Kidney epithelial cell (primary cell): ENCODE data around the gene SGSM2. TPM values are rescaled to one million over a fixed set of nuclear protein-coding genes. Genes with fewer than 3 reads are reported as not detected.

ENCODE experiments used
- DNase-seq: peaks from one replicate; pipeline ENCODE4 v3.0.0-alpha.2; 2010; ENCODE audit warnings: low read depth
- H3K27me3 ChIP-seq: 2 replicates; pipeline ENCODE4 v1.6.0; 2011; ENCODE audit warnings: low read length; ENCODE audit not compliant: control insufficient read depth, insufficient read depth
- H3K36me3 ChIP-seq: 2 replicates; pipeline ENCODE4 v1.5.1; 2011; ENCODE audit warnings: low read length; ENCODE audit not compliant: control insufficient read depth, insufficient read depth
- H3K4me3 ChIP-seq: 2 replicates; pipeline ENCODE4 v1.5.1; 2011; ENCODE audit warnings: low read depth, mild to moderate bottlenecking, control low read depth, low read length
- CTCF ChIP-seq: IDR thresholded peaks from 2 replicates; pipeline ENCODE4 v1.5.1; 2011; ENCODE audit warnings: mild to moderate bottlenecking, moderate library complexity, low read length, control low read depth, inconsistent platforms; ENCODE audit not compliant: insufficient read depth, poor library complexity, severe bottlenecking
- total RNA-seq: library from RNA; depleted of rRNA; stranded (reverse); fragments of >200 nt; gene quantifications from 2 replicates; pipeline ENCODE4 v1.2.3, GENCODE V29; 2015

Gene SGSM2
- total RNA-seq, 1 donor from 2014 or later: 24.7 TPM

GRCh38 chr17:2299136-2299535 is 38.2 kb upstream of the SGSM2 start:
- H3K27me3 ChIP-seq: no peaks in the 10 kb centered on the region
- no peaks in the 10 kb centered on the region for H3K36me3 ChIP-seq
- no peak overlapping the region for H3K4me3 ChIP-seq
- DNase-seq: no peak
- TF ChIP-seq CTCF: no peak

DNA sequence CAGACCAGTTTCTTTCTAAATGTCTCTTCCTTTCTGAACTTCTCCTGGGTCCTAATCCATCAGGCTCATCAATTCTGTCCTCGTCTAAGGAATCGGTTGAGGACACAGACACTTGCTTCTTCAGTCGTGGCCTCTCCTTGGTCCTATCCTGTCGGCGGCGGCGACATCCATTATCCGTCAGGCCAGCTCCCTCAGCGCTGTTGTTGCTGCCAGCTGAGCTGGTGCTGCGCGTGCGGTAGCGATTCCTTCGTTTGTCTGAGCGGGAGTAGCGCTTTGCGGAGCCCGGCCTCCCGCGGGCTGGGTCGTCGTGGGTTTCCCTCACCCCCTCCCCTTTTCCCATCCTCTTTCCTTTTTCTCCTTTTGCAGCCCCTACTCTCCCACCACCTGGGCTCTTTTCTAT is 37.5 kb upstream of the SGSM2 start:
- no peak for TF ChIP-seq CTCF
- H3K36me3 ChIP-seq: no peaks in the 10 kb centered on the region
- no peak for DNase-seq
- no peak overlapping the region for H3K4me3 ChIP-seq
- H3K27me3 ChIP-seq: no peaks in the 10 kb centered on the region

GRCh38 chr17:2302778-2303203 is 34.5 kb upstream of the SGSM2 start:
- DNase-seq: no peak
- peak overlapping the region; percentile 92 for H3K4me3 ChIP-seq
- TF ChIP-seq CTCF: no peak
- H3K27me3 ChIP-seq: no peaks in the 10 kb centered on the region
- no peaks in the 10 kb centered on the region for H3K36me3 ChIP-seq

DNA sequence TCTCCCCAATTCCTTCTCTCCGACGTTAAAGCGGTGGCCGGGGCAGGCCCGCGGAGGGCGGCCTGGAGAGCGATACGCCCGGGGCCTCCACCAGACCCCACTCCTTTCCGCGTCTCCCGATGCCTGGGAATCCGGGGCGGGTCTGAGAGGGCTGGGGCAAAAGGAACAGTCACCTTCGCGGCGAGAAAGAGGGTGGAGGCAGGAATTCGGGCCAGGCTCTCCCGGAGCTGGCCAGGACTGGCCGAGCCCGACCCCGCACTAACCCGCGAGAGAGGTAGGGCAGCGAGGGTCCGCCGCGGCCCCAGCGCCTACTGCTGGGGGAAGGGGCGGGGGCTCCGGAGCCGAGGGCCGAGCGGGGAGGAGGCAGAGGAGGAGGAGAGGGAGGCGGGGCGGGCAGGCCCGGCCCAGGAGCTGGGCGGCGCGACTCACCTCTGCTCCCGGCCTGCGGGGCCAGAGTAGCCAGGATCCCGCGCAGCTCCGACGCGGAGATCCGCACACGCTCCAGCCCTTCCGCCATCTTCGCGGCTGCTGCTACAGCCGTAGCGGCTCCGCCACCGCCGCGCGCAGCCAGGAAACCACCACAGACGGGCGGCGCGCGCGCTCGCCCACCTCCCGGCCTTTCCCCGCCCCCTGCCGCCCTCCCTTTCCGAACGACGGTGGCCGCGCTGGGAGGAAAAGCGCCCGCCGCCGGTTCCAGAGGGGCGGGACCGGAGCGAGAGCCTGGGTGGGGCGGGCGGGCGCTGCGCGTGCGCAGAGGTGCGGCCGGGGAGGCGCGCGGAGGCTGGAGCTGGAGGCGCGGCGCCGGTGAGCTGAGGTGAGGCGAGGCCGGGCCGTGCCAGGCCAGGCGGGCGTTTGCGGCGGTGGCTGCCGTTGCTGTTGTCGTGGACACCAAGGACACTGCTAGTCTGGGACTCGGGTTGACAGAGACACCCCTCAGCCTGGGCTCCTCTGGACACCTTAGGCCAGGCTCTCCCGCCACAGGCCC is 33.8 kb upstream of the SGSM2 start, which contains the start of the genes SMG6 and SRR:
Gene SMG6 (minus strand): TSS at position 582 of the 985 bp plus-strand sequence. CDS start 65 bp downstream, at position 517.
Gene SRR (plus strand): TSS at position 747 of the 985 bp plus-strand sequence. CDS start 11,611 bp downstream, outside the sequence.
- H3K4me3 ChIP-seq: peak within 1 kb of the TSS; percentile 92
- no peaks in the 10 kb centered on the region for H3K27me3 ChIP-seq
- no peak for TF ChIP-seq CTCF
- H3K36me3 ChIP-seq: no peaks in the 10 kb centered on the region
- peak; percentile 38 for DNase-seq

DNA sequence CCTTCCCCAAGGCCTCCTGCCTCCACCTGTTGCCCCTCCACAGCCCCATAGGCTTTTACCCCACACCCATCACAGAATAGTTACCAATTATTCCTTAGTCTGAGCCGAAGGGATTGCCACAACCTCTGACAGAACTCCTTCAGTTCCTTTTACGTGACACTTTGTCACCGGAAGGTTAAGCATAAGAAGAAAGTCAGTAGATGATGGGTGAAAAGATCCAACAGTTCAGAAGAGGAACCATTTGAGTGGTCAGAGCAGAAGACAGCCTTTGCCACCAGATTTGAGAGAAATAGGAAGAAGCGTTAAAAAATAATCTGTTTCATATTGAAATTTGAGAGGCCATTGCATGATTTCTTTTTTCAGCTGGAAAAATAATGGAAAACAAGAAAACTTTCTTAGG is 32.4 kb upstream of the SGSM2 start:
- Histone ChIP-seq H3K4me3 (no peak overlapping the region), H3K27me3 (no peaks in the 10 kb centered on the region), H3K36me3 (no peaks in the 10 kb centered on the region)
- no peak for DNase-seq
- TF ChIP-seq CTCF: no peak
